SHP77 (cell line): Measurements from ENCODE around the gene SHISA9.
A peak's percentile ranks its signal among the peaks of the same experiment; 100 is the strongest.
"Not testable (repeated sequence)": the region's sequence is repeated elsewhere in the genome, so short reads cannot be mapped to it uniquely, and the experiment has no call there.

Source experiments
- DNase-seq, 2 experiments: peaks; one replicate each; lab custom pipeline; 2025; lab: John Stamatoyannopoulos, UW

SHISA9 gene

DNA sequence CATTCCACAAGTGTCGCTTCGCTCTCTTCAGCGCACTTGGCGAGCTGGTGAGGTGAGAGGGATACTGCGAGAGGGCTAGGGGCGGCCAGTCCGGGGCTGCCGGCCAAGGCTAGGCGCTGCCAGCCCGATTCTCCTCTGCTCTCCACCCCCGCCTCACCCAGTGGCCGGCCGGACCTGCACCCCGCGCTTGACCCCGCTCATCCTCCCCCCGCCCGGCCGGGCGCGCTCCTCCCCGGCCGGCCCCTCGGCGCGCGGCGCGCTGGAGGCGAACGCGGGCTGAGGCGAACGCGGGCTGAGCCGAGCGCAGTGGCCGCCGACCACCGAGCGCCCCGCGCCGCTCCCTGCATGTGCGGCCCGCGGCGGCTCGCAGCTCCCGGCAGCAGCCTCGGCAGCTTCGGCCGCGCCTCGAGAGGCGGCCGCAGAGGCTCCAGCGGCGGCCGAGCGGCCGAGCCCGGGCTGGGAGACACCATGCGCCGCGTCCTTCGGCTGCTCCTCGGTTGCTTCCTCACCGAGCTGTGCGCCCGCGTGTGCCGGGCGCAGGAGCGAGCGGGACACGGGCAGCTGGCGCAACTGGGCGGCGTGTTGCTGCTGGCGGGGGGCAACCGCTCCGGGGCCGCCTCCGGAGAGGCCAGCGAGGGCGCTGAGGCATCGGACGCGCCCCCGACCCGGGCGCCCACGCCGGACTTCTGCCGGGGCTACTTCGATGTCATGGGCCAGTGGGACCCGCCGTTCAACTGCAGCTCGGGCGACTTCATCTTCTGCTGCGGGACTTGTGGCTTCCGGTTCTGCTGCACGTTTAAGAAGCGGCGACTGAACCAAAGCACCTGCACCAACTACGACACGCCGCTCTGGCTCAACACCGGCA lies at the start of gene SHISA9:
TSS of gene SHISA9 (plus strand) at position 2 of the 865 bp plus-strand sequence.
- no peak for DNase-seq

DNA sequence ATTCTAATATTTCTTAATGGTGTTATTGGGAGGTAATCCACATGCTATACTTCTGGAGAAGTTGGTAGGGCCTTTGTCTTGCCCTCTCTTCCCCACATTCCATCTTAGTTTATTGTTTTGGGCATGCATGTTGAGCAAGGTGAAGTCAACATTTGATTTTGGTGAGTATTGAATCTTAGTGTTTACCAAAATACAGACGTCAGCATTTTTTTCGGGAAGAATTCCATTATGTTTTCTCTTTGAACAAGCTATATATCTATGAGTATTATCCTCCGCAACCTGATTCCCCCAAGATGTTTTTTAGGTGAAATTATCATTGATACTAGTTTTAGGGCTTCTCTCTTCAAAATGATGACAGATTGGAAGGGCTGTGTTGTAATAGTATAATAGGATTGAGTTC lies 47.4 kb upstream of the SHISA9 start:
- DNase-seq, result no peak

- DNase-seq, result not testable (repeated sequence)
These were observed 44.0 kb upstream of the SHISA9 start for GRCh38 chr16:12857435-12857834.

GRCh38 chr16:12862327-12862726 lies 39.1 kb upstream of the SHISA9 start:
- DNase-seq, result no peak

DNA sequence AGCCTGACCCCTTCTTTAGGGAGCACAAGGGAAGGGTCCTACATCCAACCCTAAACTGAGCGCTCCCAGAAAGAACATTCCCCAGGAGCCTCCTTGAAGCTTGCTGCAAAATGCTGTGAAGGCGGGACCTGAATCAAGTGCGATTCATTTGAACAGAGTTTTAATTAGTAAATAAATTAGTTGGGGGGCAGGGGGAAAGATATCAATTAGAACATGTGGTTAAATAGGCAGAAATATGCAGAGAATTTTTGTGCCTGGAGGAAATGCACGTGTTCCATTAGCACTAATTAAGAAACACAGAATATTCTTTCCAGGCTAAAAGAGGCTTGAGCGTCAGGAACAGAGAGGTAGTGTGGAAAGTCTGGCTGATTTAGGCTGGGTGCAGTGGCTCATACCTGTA lies 38.5 kb upstream of the SHISA9 start:
- DNase-seq, result no peak

DNA sequence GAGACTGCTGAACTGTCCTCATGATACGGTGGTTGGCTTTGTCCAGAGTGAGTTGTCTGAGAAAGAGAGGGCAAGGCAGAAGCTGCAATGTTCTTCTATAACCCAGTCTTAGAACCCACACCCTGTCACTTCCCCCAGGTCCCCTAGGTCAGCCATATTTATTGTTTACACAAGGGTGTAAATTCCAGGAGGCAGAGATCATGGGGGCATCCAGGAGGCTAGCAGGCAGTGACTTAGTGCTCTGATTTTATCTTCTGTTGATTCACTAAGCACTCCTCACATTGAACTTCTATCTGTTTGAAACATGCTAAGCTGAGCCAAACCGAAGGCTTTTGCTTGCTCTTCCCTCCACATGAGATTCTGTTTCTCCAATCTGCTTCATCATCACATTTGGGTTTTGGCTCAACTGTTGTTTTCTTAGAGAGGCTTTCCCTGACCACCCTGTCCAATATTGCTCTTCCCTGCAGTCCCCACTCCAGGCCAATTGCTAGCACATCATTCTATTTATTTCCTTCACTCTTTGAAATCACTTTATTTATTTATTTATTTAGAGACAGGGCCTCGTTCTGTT lies 34.3 kb upstream of the SHISA9 start:
- no peak for DNase-seq

DNA sequence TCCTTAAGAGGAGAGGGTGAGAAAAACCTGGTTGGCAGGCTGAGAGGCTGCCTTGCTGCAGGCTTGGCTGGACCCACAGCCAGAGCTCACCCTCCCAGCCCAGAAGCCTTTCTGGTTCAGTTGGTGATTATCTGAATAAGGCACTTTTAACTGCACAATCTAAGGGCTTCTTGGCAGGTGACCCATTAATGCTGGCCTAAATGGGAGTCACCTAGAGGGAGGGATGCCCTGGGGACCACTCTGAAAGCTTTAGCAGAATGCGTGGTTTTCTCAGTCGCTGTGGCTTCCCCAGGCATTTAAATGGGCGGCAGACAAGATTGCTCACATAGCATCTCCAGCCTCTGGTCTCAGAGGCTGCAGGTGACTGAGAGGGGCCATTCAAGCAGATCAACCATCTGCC lies 33.2 kb upstream of the SHISA9 start:
- no peak for DNase-seq

- no peak for DNase-seq
These were observed 32.6 kb upstream of the SHISA9 start for GRCh38 chr16:12868788-12869187.

GRCh38 chr16:12869698-12870427 lies 31.5 kb upstream of the SHISA9 start:
- DNase-seq, result no peak

DNA sequence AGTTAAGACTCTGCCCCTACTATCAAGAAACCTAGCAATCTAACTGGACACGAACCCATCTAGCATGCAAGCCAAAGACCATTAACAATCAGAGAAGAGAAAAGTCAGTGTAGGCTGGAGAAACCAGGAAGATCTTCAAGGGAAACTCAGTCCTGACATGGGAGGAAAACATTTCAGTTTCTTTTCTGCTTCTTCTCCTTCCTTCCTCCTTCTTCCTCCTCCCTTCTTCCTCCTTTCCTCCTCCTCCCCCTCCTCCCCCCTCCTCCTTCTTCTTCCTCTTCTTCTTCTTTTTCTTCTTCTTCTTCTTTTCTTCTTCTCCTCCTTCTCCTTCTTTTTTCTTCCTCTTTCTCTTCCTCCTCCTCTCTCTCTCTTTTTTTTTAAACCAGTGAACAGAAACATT lies 29.6 kb upstream of the SHISA9 start:
- DNase-seq, result no peak

DNA sequence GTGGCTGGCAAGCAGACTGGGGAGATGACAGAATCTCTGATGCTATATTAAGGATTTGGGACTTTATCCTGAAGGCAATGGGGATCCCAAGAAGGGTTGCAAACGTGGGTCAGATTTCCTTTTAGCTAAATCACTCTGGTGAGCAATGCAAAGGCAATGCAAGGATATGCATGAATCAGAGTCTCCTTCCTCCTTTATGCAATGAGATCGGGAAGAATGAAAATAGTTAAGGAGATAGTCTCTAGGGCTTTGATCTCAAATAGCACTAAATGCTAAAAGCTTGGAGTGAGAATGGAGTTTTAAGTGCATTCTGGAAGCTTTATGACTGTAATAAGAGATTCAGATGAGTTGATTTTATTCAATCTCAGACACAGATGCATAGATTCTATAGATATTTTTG lies 27.2 kb upstream of the SHISA9 start:
- DNase-seq, result no peak

DNA sequence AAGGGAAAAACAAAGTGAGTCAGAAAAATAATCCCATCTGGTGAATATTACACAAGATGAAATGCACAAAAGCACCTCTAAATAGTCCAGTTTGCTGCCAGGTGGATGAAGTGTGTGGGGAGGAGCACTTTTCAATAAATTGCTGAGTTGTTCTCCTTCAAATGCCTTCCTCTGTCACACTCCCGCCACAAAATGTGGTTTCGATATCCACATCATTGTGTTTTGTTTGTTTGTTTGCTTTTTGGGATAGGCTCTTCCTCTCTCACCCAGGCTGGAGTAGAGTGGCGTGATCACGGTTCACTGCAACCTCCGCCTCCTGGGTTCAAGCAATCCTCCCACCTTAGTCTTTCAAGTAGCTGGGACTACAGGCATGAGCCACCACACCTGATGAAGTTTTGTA lies 24.6 kb upstream of the SHISA9 start:
- DNase-seq, result no peak

DNA sequence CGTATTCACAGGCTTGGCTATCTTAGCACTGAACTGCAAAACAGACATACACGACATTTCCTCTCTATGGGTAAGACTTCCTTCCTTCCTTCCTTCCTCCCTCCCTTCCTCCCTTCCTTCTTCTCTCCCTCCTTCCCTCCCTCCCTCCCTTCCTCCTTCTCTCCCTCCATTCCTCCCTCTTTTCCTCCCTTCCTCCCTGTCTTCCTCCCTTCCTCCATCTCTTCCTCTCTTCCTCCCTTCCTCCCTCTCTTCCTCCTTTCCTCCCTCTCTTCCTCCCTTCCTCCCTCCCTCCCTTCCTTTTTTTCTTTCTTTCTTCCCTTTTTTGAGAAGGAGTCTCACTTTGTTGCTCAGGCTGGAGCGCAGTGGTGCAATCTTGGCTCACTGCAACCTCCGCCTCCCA lies 22.4 kb upstream of the SHISA9 start:
- DNase-seq, result no peak

DNA sequence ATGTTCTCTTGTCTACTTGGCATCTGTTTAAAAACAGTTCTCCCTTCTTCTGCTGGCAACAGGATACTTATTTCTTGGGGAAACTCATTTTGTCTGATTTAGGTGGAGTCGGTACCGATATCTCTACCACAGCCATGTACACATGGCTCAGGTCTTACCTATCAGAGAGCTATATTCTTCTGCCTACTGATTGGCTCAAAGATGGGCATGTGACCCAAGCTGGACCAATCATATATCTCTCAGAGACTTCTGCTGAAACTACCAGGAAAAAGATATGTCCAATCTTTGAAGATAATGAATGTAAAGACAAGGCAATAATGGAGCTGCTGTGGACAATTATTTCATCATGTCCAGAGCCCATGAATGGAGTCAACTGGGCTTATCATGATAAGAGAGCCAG lies 21.6 kb upstream of the SHISA9 start:
- DNase-seq, result no peak

GRCh38 chr16:12881182-12881581 lies 20.2 kb upstream of the SHISA9 start:
- no peak for DNase-seq

- no peak for DNase-seq
These were observed 19.7 kb upstream of the SHISA9 start for GRCh38 chr16:12881740-12882139.

DNA sequence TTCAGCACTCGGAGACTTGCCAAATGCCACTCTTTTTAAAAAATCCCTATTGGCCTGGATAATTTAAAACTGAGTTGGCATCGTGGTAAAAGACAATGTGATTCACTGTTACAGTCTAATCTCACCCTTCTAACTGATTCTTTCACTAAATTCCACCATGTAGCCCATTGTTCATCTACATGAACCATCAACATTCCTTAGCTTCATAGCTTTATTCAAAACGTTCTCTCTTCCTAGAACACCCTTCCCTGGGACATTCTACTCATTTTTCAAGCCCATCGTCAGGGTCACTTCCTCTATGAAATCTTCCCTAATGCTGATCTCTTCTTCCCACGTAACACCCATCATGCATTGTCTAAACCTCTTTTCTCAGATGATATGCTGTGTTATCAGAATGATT lies 15.7 kb upstream of the SHISA9 start:
- DNase-seq, result no peak

DNA sequence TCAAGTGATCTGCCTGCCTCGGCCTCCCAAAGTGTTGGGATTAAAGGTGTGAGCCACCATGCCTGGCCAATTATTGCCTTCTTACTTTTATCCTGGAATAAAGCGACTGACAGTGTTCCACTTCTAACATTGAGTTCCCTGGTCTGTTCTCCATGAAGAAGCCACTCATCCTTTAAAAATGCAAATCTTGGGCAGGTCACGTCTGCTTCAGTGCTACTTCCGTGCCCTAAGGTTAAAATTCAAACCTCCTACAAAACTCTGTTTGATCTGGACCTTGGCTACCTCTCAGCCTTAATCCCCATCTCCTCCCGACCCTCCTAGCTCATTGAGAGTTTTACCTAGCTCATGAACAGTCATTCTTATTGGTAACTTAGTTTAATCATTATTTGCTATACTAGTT lies 9.6 kb upstream of the SHISA9 start:
- DNase-seq, result no peak

- no peak for DNase-seq
These were observed 8.2 kb upstream of the SHISA9 start for GRCh38 chr16:12893050-12893750.

- DNase-seq, result peak; percentile 26 to 38
These were observed 4.8 kb upstream of the SHISA9 start for GRCh38 chr16:12896562-12896961.

GRCh38 chr16:12898551-12898950 lies 2.8 kb upstream of the SHISA9 start:
- peak in 1 of 2 experiments; percentile 2 for DNase-seq

DNA sequence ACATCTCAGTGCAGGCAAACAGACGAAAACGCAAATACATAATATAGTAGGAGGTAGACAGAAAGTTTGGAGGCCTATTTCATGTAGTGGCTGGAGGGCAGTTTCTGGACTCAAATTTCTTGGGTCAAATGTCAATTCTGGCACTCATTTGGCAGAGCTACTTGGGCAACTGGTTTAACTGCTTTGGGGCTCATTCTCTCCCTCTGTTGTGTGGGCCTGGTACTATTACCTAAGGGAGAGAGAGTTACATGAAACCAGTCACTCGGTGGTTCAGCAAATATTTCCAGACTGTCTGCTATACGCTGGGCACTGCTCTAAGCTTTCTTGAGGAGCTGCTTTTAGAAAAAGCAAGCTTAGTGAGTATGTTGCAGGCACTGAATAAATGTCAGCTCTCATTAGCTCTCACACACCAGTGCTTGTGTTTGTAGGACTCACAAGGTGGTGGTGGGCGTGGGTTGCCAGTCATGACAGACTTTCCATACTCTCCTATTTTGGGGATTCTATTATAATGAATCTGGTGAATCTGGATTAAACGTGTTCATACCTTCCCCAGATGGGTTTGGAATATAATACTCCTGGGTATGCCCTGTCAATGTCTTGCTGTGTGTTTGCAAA lies 1.8 kb upstream of the SHISA9 start:
- no peak for DNase-seq
